ENCODE data around the gene DIO3. TPM values are rescaled to one million over a fixed set of nuclear protein-coding genes. Genes with fewer than 3 reads are reported as not detected.

DIO3 gene
- total RNA-seq, 1 experiment from 2014 or later = not detected

DNA sequence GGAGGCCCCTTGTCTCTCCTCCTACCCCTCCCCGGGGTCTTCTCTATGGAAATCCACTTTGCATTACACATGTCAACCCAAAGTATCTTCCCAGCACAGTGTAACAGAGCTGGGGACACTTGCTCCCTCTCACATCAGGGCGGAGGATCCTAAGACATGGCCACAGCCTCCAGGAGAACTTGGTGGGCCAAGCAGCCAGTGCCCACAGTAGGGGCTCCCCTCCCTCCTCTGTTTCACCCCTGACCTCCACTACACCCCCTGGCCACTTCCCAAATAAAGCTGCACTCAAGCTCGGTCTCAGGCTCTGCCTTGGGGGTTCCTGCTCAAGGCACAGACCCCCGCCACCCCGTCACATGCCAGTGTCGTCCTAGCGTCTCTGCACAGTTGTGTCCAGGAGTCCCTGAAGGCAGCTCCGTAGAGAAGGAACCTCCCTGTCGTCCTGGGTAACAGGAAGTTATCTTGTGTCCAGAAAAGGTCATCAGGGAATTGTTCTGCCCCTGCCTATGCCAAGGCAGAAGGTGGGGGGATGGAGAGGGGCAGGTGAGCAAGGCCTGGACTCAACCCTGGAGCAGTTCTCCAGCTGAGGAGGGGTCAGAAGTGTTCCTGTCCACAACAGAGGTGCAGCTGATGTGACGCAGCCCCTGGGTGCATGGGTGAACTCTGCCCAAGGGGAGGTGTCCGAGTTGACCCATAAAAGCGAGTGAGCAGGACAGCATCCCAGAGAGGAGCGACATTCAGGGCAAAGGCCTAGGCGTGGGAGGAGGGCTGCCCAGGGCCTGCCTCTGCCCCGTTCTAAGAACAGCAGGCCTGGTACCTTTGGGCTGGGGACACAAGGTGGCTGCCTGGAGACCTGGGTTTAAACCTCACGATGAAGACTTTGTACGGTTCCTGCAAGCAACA is 25.5 kb downstream of the DIO3 start:
- Histone ChIP-seq H3K4me3 (no peak overlapping the region), H3K9me3 (no peaks in the 10 kb centered on the region), H3K27me3 (no peaks in the 10 kb centered on the region), H3K36me3 (no peaks in the 10 kb centered on the region)
- DNase-seq = no peak

DNA sequence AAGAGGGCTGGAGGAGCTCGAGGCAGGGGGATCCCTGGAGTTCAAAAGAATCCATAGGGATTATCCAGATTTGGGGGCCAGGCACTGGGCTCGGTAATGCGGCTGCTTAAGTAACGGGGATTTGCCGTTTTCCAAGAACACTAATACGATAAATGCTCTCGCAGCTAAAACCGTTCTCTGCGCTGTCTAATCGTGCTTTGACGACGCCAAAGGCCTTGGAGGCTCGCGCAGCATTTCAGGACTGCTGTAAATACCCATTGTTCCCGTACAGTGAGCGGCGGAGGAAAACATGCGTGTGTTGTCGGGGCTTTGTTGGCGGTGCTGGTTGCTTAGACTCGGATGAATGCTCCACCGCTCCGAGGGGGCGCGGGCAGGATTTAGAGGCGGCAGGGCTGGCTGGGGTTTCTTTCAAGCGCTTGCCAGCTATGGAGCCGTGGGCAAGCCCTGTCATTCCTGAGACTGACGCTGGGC is 26.2 kb downstream of the DIO3 start:
- Histone ChIP-seq H3K36me3 (no peaks in the 10 kb centered on the region), H3K9me3 (no peaks in the 10 kb centered on the region), H3K27me3 (no peaks in the 10 kb centered on the region), H3K4me3 (no peak overlapping the region)
- DNase-seq = no peak

GRCh38 chr14:101588286-101588975 is 27.1 kb downstream of the DIO3 start:
- no peaks in the 10 kb centered on the region for H3K9me3 ChIP-seq
- no peak overlapping the region for H3K4me3 ChIP-seq
- no peaks in the 10 kb centered on the region for H3K36me3 ChIP-seq
- no peaks in the 10 kb centered on the region for H3K27me3 ChIP-seq
- DNase-seq = no peak

GRCh38 chr14:101588990-101589389 is 27.7 kb downstream of the DIO3 start:
- H3K4me3 ChIP-seq = no peak overlapping the region
- no peaks in the 10 kb centered on the region for H3K27me3 ChIP-seq
- no peaks in the 10 kb centered on the region for H3K9me3 ChIP-seq
- no peak for DNase-seq
- H3K36me3 ChIP-seq = no peaks in the 10 kb centered on the region

DNA sequence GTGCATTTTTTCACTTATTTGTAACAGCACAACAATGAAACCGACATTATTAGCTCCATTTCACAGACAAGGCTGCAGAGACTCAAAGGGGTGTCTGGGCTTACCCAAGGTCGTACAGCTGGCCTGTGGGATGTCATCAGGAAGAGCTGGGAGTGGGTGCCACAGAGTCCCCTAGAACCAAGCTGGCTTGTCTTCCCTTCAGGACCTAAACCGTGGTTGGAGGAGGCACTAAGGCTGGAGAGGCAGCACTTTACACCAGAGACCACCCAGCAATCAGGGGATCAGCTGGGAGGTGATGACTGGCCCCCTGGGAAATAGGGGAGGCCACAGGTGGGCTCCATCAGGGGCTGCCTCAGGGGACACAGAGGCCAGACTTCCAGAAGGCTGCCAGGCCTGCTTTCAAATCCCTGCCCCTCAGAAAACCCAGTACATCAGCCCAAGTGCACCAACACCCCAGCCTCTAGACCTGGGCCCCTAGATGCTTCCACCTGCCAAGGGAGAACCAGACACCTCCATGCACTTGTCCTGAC is 28.3 kb downstream of the DIO3 start:
- H3K36me3 ChIP-seq = no peaks in the 10 kb centered on the region
- no peak for DNase-seq
- no peaks in the 10 kb centered on the region for H3K9me3 ChIP-seq

DNA sequence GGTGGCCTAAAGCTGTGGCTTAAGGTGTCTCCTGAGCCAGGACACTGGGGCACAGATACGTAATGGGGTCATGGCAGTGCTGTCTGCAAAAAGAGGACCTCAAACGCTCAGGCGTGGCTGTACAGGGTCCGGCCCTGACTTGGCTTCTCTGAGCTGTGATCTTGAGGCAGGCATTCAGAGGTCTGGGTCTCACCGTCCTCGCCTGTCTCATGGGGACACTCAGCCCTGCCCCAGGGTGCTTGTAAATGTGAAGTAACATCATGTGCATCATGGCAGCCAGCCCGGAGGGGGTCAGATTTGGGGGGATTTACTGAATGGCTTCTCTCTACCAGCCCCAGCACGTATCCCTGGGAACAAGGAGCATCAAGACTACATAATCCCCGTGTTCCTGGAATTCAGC is 28.8 kb downstream of the DIO3 start:
- DNase-seq = no peak
- H3K27me3 ChIP-seq = no peaks in the 10 kb centered on the region
- H3K9me3 ChIP-seq = no peaks in the 10 kb centered on the region
- no peaks in the 10 kb centered on the region for H3K36me3 ChIP-seq
- H3K4me3 ChIP-seq = no peak overlapping the region

More for the DNA sequence above, 28.3 kb downstream of the DIO3 start:
- H3K27me3 ChIP-seq = no peaks in the 10 kb centered on the region
- no peak overlapping the region for H3K4me3 ChIP-seq

DNA sequence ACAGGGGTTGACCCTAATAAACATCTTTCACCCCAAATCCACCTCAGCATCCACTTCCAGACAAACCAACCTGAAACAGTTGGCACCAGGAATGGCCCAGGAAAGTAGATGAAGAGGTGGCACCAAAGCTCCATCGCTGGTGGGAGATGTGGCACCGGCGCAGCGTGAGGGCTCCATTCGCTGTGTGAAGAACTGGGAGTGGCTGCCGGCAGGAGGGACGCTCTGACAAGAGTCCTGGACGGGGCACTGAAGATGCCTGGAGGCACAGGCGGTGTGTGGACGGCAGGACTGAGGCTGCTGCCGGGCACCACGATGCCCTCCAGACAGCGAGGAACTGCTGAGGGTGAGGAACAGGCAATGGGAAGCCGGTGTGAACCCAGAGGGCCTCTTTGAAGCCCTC is 29.3 kb downstream of the DIO3 start:
- no peak for DNase-seq
- no peaks in the 10 kb centered on the region for H3K9me3 ChIP-seq

GRCh38 chr14:101591121-101591520 is 29.8 kb downstream of the DIO3 start:
- DNase-seq = peak; percentile 42
- no peaks in the 10 kb centered on the region for H3K36me3 ChIP-seq
- H3K4me3 ChIP-seq = no peak overlapping the region
- no peaks in the 10 kb centered on the region for H3K27me3 ChIP-seq
- H3K9me3 ChIP-seq = no peaks in the 10 kb centered on the region

More for the DNA sequence above, 29.3 kb downstream of the DIO3 start:
- no peaks in the 10 kb centered on the region for H3K36me3 ChIP-seq
- no peaks in the 10 kb centered on the region for H3K27me3 ChIP-seq
- H3K4me3 ChIP-seq = no peak overlapping the region

- Histone ChIP-seq H3K9me3 (no peaks in the 10 kb centered on the region), H3K27me3 (no peaks in the 10 kb centered on the region), H3K36me3 (no peaks in the 10 kb centered on the region), H3K4me3 (no peak overlapping the region)
- no peak for DNase-seq
These were observed 30.3 kb downstream of the DIO3 start for GRCh38 chr14:101591582-101591981.

GRCh38 chr14:101593411-101594238 is 32.3 kb downstream of the DIO3 start:
- H3K27me3 ChIP-seq = no peaks in the 10 kb centered on the region
- peak; percentile 31 for DNase-seq

GRCh38 chr14:101594511-101595148 is 33.3 kb downstream of the DIO3 start:
- no peak overlapping the region for H3K4me3 ChIP-seq
- H3K36me3 ChIP-seq = no peaks in the 10 kb centered on the region
- H3K27me3 ChIP-seq = no peaks in the 10 kb centered on the region
- DNase-seq = no peak
- H3K9me3 ChIP-seq = no peaks in the 10 kb centered on the region

More at GRCh38 chr14:101593411-101594238, 32.3 kb downstream of the DIO3 start:
- Histone ChIP-seq H3K4me3 (no peak overlapping the region), H3K36me3 (no peaks in the 10 kb centered on the region), H3K9me3 (no peaks in the 10 kb centered on the region)

DNA sequence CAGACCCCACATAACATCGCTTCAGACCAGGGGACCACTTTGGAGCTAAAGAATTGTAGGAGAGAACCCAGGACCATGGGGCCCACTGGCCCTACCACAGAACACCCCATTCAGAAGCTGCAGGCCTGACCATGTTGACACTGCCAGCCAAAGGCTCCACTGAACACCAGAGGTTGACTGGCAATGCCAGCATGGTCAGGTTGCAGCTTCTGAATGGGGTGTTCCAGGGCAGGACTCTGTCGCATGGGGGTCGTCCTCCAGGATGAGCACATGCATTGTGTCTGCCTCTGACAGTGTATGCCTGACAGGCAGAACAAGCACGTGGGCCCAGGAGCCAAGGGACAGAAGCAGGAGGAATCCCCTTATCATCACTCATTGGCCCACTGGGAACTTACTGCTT is 34.1 kb downstream of the DIO3 start:
- no peaks in the 10 kb centered on the region for H3K27me3 ChIP-seq
- DNase-seq = no peak

GRCh38 chr14:101595887-101596721 is 34.8 kb downstream of the DIO3 start:
- Histone ChIP-seq H3K27me3 (no peaks in the 10 kb centered on the region), H3K4me3 (no peak overlapping the region), H3K36me3 (no peaks in the 10 kb centered on the region), H3K9me3 (no peaks in the 10 kb centered on the region)
- no peak for DNase-seq

More for the DNA sequence above, 34.1 kb downstream of the DIO3 start:
- Histone ChIP-seq H3K9me3 (no peaks in the 10 kb centered on the region), H3K36me3 (no peaks in the 10 kb centered on the region), H3K4me3 (no peak overlapping the region)

- H3K36me3 ChIP-seq = no peaks in the 10 kb centered on the region
- no peaks in the 10 kb centered on the region for H3K27me3 ChIP-seq
- H3K9me3 ChIP-seq = no peaks in the 10 kb centered on the region
- no peak for DNase-seq
- no peak overlapping the region for H3K4me3 ChIP-seq
These were observed 35.4 kb downstream of the DIO3 start for GRCh38 chr14:101596742-101597141.

- DNase-seq = no peak
- no peaks in the 10 kb centered on the region for H3K36me3 ChIP-seq
- no peaks in the 10 kb centered on the region for H3K27me3 ChIP-seq
- H3K9me3 ChIP-seq = no peaks in the 10 kb centered on the region
- no peak overlapping the region for H3K4me3 ChIP-seq
These were observed 36.9 kb downstream of the DIO3 start for GRCh38 chr14:101598159-101598558.
